Endothelial cell of umbilical vein (primary cell): Measurements from ENCODE around the gene ITGB8. TPM values are rescaled to one million over a fixed set of nuclear protein-coding genes. Genes with fewer than 3 reads are reported as not detected.

Experiments used
- BruUV-seq: library from RNA; stranded (reverse); fragments of 400-500 nt; replicated peaks from 2 replicates; lab custom pipeline; 2021; lab: Mats Ljungman, UMichigan
- CTCF ChIA-PET: fragments of 300-600, 350-600 bp; sonication (Branson Sonifier 250); formaldehyde crosslinking; loops from one replicate; lab custom pipeline; 2021; ENCODE audit warnings: antibody characterized with exemption, inconsistent platforms; lab: Charles Lee
- POLR2A ChIA-PET: fragments of 300-600, 350-600 bp; sonication (Branson Sonifier 250); formaldehyde crosslinking; loops from one replicate; lab custom pipeline; 2021; ENCODE audit warnings: antibody characterized with exemption, inconsistent platforms; lab: Charles Lee
- DNase-seq: peaks from one replicate; pipeline ENCODE4 v3.0.0-alpha.2; 2011; ENCODE audit warnings: low read depth, low spot score
- FAIRE-seq: peaks from 2 replicates; lab custom pipeline; 2011; peaks lifted over from hg19 to GRCh38; lab: Jason Lieb, UNC
- H2AFZ ChIP-seq: 2 replicates; pipeline ENCODE4 v1.6.0; 2012; ENCODE audit warnings: low read depth, low read length, control low read depth, inconsistent platforms
- H3K27ac ChIP-seq: 2 replicates; pipeline ENCODE4 v1.5.1; 2011; ENCODE audit warnings: low read depth, mild to moderate bottlenecking, control low read depth, low read length, moderate library complexity; ENCODE audit not compliant: insufficient read depth
- H3K27me3 ChIP-seq, 2 experiments: 2 replicates each; pipeline versions ENCODE4 v1.6.0 to v1.6.1; 2011; ENCODE audit warnings: low read length in 2 of 2, mixed read lengths in 1 of 2; ENCODE audit not compliant: control insufficient read depth in 2 of 2, insufficient read depth in 2 of 2
- H3K36me3 ChIP-seq, 2 experiments: 2 replicates in 1 of 2; 3 replicates in 1 of 2; pipeline ENCODE4 v1.5.1; 2011; ENCODE audit warnings: low read length in 2 of 2, mild to moderate bottlenecking in 1 of 2, moderate library complexity in 1 of 2; ENCODE audit not compliant: control insufficient read depth in 2 of 2, insufficient read depth in 2 of 2; ENCODE audit errors: extremely low read depth in 1 of 2
- H3K4me1 ChIP-seq: 3 replicates; pipeline ENCODE4 v1.5.1; 2011; ENCODE audit warnings: mild to moderate bottlenecking, low read length; ENCODE audit not compliant: control insufficient read depth, insufficient read depth; ENCODE audit errors: extremely low read depth
- H3K4me2 ChIP-seq: 2 replicates; pipeline ENCODE4 v1.6.1; 2011; ENCODE audit warnings: low read length, control low read depth, mixed read lengths; ENCODE audit not compliant: insufficient read depth
- H3K4me3 ChIP-seq, 3 experiments: fragments of 200-600 bp in 1 of 3; sonication (generic), shearing (Covaris generic) in 1 of 3; replicated peaks in 1 of 3; 2 replicates each; pipeline ENCODE4 v1.5.1; 2011 to 2016; ENCODE audit warnings: control low read depth in 3 of 3, low read length in 3 of 3, mild to moderate bottlenecking in 2 of 3, inconsistent platforms in 1 of 3, low read depth in 1 of 3, moderate library complexity in 1 of 3; ENCODE audit not compliant: insufficient read depth in 1 of 3
- H3K79me2 ChIP-seq: 2 replicates; pipeline ENCODE4 v1.6.0; 2012; ENCODE audit warnings: low read length, inconsistent platforms; ENCODE audit not compliant: control insufficient read depth, insufficient read depth
- H3K9ac ChIP-seq: replicated peaks from 2 replicates; pipeline ENCODE3; 2011; ENCODE audit warnings: low read length, control low read depth; ENCODE audit not compliant: insufficient read depth; ENCODE audit errors: extremely low read depth
- H3K9me1 ChIP-seq: replicated peaks from 3 replicates; pipeline ENCODE4 v1.6.0; 2011; ENCODE audit warnings: mild to moderate bottlenecking, low read length; ENCODE audit not compliant: control insufficient read depth, insufficient read depth; ENCODE audit errors: extremely low read depth
- H3K9me3 ChIP-seq: replicated peaks from 2 replicates; pipeline ENCODE4 v1.5.1; 2012; ENCODE audit warnings: low read length, inconsistent platforms; ENCODE audit not compliant: control insufficient read depth, insufficient read depth
- H4K20me1 ChIP-seq: replicated peaks from 2 replicates; pipeline ENCODE3; 2011; ENCODE audit warnings: mild to moderate bottlenecking, low read length; ENCODE audit not compliant: control insufficient read depth, insufficient read depth; ENCODE audit errors: extremely low read depth
- CTCF ChIP-seq, 2 donors: IDR thresholded peaks; 1 replicate in 1 of 2; 2 replicates in 1 of 2; pipeline ENCODE4 v1.5.1; 2011; ENCODE audit warnings: low read length in 2 of 2, mild to moderate bottlenecking in 2 of 2, moderate library complexity in 2 of 2, control low read depth in 1 of 2, inconsistent platforms in 1 of 2, low read depth in 1 of 2; ENCODE audit not compliant: insufficient read depth in 1 of 2; ENCODE audit errors: extremely low read depth in 1 of 2
- EZH2 ChIP-seq: IDR thresholded peaks from 2 replicates; pipeline ENCODE4 v1.6.1; 2012; ENCODE audit warnings: borderline replicate concordance, low read depth, mild to moderate bottlenecking, moderate library complexity, low read length, inconsistent platforms; ENCODE audit not compliant: severe bottlenecking
- FOS ChIP-seq: IDR thresholded peaks from 2 replicates; pipeline ENCODE4 v1.6.1; 2011; ENCODE audit warnings: mild to moderate bottlenecking, low read length, moderate library complexity, borderline replicate concordance; ENCODE audit not compliant: insufficient read depth
- GATA2 ChIP-seq: IDR thresholded peaks from 2 replicates; pipeline ENCODE4 v1.7.0; 2011; ENCODE audit warnings: low read depth, mild to moderate bottlenecking, moderate library complexity, mixed read lengths, low read length; ENCODE audit not compliant: insufficient read length, insufficient read depth
- JUN ChIP-seq: IDR thresholded peaks from 2 replicates; pipeline ENCODE4 v1.6.1; 2011; ENCODE audit warnings: borderline replicate concordance, low read depth; ENCODE audit not compliant: insufficient read length, insufficient read depth
- MAX ChIP-seq: IDR thresholded peaks from 2 replicates; pipeline ENCODE4 v1.6.1; 2011; ENCODE audit not compliant: insufficient read depth, insufficient read length
- MYC ChIP-seq: IDR thresholded peaks from one replicate; pipeline ENCODE4 v1.6.1; 2011; ENCODE audit warnings: mild to moderate bottlenecking, low read depth, low read length
- POLR2A ChIP-seq: IDR thresholded peaks from 2 replicates; pipeline ENCODE4 v1.6.1; 2012; ENCODE audit warnings: low read depth, mild to moderate bottlenecking, control low read depth, low read length
- POLR2AphosphoS5 ChIP-seq: IDR thresholded peaks from 2 replicates; pipeline ENCODE4 v1.6.1; 2012; ENCODE audit warnings: low read depth, mild to moderate bottlenecking, control low read depth, low read length, moderate library complexity; ENCODE audit not compliant: insufficient read depth
- dilution Hi-C: fragments of 300-500 bp; cut with MboI; formaldehyde crosslinking; loops from one replicate; pipeline ENCODE4 v1.15.0; 2019; ENCODE audit warnings: low sequenced_read_pairs; ENCODE audit not compliant: extremely low pct_ligation_motif_present
- intact Hi-C: fragments of 100-400 bp; cut with micrococcal nuclease; formaldehyde crosslinking; loops from one replicate; pipeline ENCODE4 v1.10.0; 2022
- polyA plus RNA-seq, 4 experiments: library from polyadenylated mRNA; depleted of rRNA in 3 of 4; stranded (reverse) in 3 of 4; unstranded in 1 of 4; fragments of >200 nt; gene quantifications; 2 replicates each; pipeline versions ENCODE4 v1.2.1 to v1.2.3, GENCODE V29; 2011 to 2012; ENCODE audit warnings: missing spikeins in 1 of 4
- total RNA-seq: library from RNA; stranded (reverse); gene quantifications from 2 replicates; pipeline ENCODE4 v1.2.3, GENCODE V29; 2021

Gene ITGB8
- total and polyA plus RNA-seq, 2 donors (not counting 3 experiments of a cell fraction or from before 2014, with no cell fraction given) = 2.9 to 8.2 TPM

GRCh38 chr7:20287317-20287716 lies 43.4 kb upstream of the ITGB8 start:
- no peak for FAIRE-seq

More at GRCh38 chr7:20287317-20287716, 43.4 kb upstream of the ITGB8 start:
- Histone ChIP-seq H3K36me3 (no peaks in the 10 kb centered on the region), H3K9me1 (no peaks in the 10 kb centered on the region), H3K9me3 (no peaks in the 10 kb centered on the region), H4K20me1 (no peaks in the 10 kb centered on the region), H3K27me3 (no peaks in the 10 kb centered on the region), H3K9ac (no peak overlapping the region), H3K4me2 (no peak overlapping the region), H3K4me3 (no peak overlapping the region), H3K4me1 (no peaks in the 10 kb centered on the region), H3K27ac (no peak overlapping the region), H3K79me2 (no peaks in the 10 kb centered on the region), H2AFZ (no peak overlapping the region)
- no peak for DNase-seq
- dilution Hi-C loops (no loop called here), intact Hi-C loops (no loop called here)
- POLR2A ChIA-PET = no interaction called here
- TF ChIP-seq FOS (no peak), JUN (no peak), GATA2 (no peak), CTCF (IDR thresholded peaks at IDR 0.05; ENCODE audit: extremely low read depth in 1 of 2, insufficient read depth in 1 of 2, low read depth in 1 of 2, low read length in 2 of 2) (no peak), MAX (no peak), MYC (no peak), POLR2A (no peak), EZH2 (no peak), POLR2AphosphoS5 (no peak)
- BruUV-seq = no TSS peak
- CTCF ChIA-PET = no interaction called here
